HepG2 (cell line): ENCODE results near the gene TMUB1. TPM values are rescaled to one million over a fixed set of nuclear protein-coding genes. Genes with fewer than 3 reads are reported as not detected.

ENCODE experiments used
- CENPX ChIP-seq: sonication (generic); formaldehyde crosslinking; IDR thresholded peaks from 2 replicates; pipeline ENCODE4 v1.9.0; 2021; ENCODE audit warnings: mild to moderate bottlenecking, missing genetic modification reagents, moderate library complexity
- CREB1 ChIP-seq, 2 experiments: fragments of 450-650 bp in 1 of 2; IDR thresholded peaks; 2 replicates each; pipeline ENCODE4 v1.6.1; 2016 to 2017; ENCODE audit warnings: control low read depth in 1 of 2, mild to moderate bottlenecking in 1 of 2, missing compliant biosample characterization in 1 of 2, missing genetic modification characterization in 1 of 2
- HOXA7 ChIP-seq: sonication (generic); formaldehyde crosslinking; IDR thresholded peaks from 2 replicates; pipeline ENCODE4 v1.8.1; 2022; ENCODE audit warnings: mild to moderate bottlenecking, missing genetic modification reagents, moderate library complexity
- LRRFIP1 ChIP-seq: sonication (generic); formaldehyde crosslinking; conservative IDR thresholded peaks from 2 replicates; pipeline ENCODE4 v1.4.0; 2020; ENCODE audit warnings: missing genetic modification reagents
- MYPOP ChIP-seq: sonication (generic); formaldehyde crosslinking; IDR thresholded peaks from 2 replicates; pipeline ENCODE4 v1.8.1; 2023; ENCODE audit warnings: mild to moderate bottlenecking, moderate library complexity, missing genetic modification reagents
- PHF8 ChIP-seq: sonication (generic); formaldehyde crosslinking; IDR thresholded peaks from 2 replicates; pipeline ENCODE4 v1.5.0; 2020; ENCODE audit warnings: missing genetic modification reagents
- POGK ChIP-seq: sonication (generic); formaldehyde crosslinking; conservative IDR thresholded peaks from 2 replicates; pipeline ENCODE4 v1.8.0; 2022; ENCODE audit warnings: mild to moderate bottlenecking, moderate library complexity, missing genetic modification reagents
- POGZ ChIP-seq: sonication (generic); formaldehyde crosslinking; IDR thresholded peaks from 2 replicates; pipeline ENCODE4 v1.4.0; 2020; ENCODE audit warnings: mild to moderate bottlenecking, missing genetic modification reagents
- RFX1 ChIP-seq: fragments of 450-650 bp; IDR thresholded peaks from 2 replicates; pipeline ENCODE4 v1.6.1; 2017
- TOPORS ChIP-seq: sonication (generic); formaldehyde crosslinking; IDR thresholded peaks from 2 replicates; pipeline ENCODE4 v1.8.0; 2023; ENCODE audit warnings: mild to moderate bottlenecking, missing genetic modification reagents
- ZNF124 ChIP-seq: sonication (generic); formaldehyde crosslinking; IDR thresholded peaks from 2 replicates; pipeline ENCODE4 v1.4.0; 2020; ENCODE audit warnings: missing genetic modification reagents
- ZNF142 ChIP-seq: sonication (generic); formaldehyde crosslinking; IDR thresholded peaks from 2 replicates; pipeline ENCODE4 v1.4.0; 2020; ENCODE audit warnings: missing genetic modification reagents
- ZNF24 ChIP-seq: fragments of 450-650 bp; IDR thresholded peaks from 2 replicates; pipeline ENCODE4 v1.6.1; 2017; ENCODE audit warnings: antibody characterized with exemption, mild to moderate bottlenecking
- ZNF282 ChIP-seq: fragments of 450-650 bp; IDR thresholded peaks from 2 replicates; pipeline ENCODE4 v1.6.1; 2018; ENCODE audit not compliant: partially characterized antibody
- ZNF292 ChIP-seq: sonication (generic); formaldehyde crosslinking; IDR thresholded peaks from 2 replicates; pipeline ENCODE4 v1.8.1; 2022; ENCODE audit warnings: mild to moderate bottlenecking, low read depth, missing genetic modification reagents, borderline replicate concordance
- ZNF501 ChIP-seq: sonication (generic); formaldehyde crosslinking; IDR thresholded peaks from 2 replicates; pipeline ENCODE4 v1.5.1; 2020; ENCODE audit warnings: mild to moderate bottlenecking, moderate library complexity, missing genetic modification reagents
- ZNF75D ChIP-seq: sonication (generic); formaldehyde crosslinking; IDR thresholded peaks from 2 replicates; pipeline ENCODE4 v1.8.1; 2023; ENCODE audit warnings: missing genetic modification reagents, mild to moderate bottlenecking, borderline replicate concordance
- polyA plus RNA-seq, 8 experiments: library from polyadenylated mRNA; depleted of rRNA in 3 of 8; stranded (reverse) in 7 of 8; unstranded in 1 of 8; fragments of >200 nt; fragmentation: Illumina TruSeq in 4 of 8; extraction: Trizol in 4 of 8; gene quantifications; 2 replicates each; pipeline versions ENCODE4 v1.2.1 to v1.2.3, GENCODE V29; 2011 to 2016; ENCODE audit warnings: low read depth in 4 of 8, missing spikeins in 1 of 8, mixed read lengths in 1 of 8; ENCODE audit not compliant: insufficient read depth in 1 of 8
- total RNA-seq, 5 experiments: library from RNA; depleted of rRNA; stranded (reverse); fragments of >200 nt; fragmentation: Illumina TruSeq; extraction: Trizol; gene quantifications; 2 replicates each; pipeline ENCODE4 v1.2.3, GENCODE V29; 2016; ENCODE audit warnings: low read depth in 1 of 5

Gene TMUB1
- total and polyA plus RNA-seq, 2 of the 13 experiments (the other 11 are each of a cell fraction or from before 2014, with no cell fraction given), result 44.8 to 51.6 TPM

- TF ChIP-seq ZNF24, result no peak
- peak; percentile 80 for TF ChIP-seq POGK
- TF ChIP-seq RFX1, result no peak
- TF ChIP-seq ZNF282, result no peak
- no peak for TF ChIP-seq CENPX
- 0 out of 2 replicates have a peak, but pooled peaks have one; percentile 18 for TF ChIP-seq ZNF501
- TF ChIP-seq PHF8 (CRISPR knock-in tag), result peak; percentile 73; the same call in 1 of the 2 replicates
- TF ChIP-seq ZNF124 (CRISPR knock-in tag), result no peak
- TF ChIP-seq POGZ (CRISPR knock-in tag), result no peak
- TF ChIP-seq TOPORS, result peak; percentile 32; the same call in 1 of the 2 replicates
- TF ChIP-seq ZNF142 (CRISPR knock-in tag), result peak; percentile 45; the same call in 1 of the 2 replicates
- TF ChIP-seq HOXA7 (CRISPR knock-in tag), result no peak
- TF ChIP-seq ZNF75D (CRISPR knock-in tag), result no peak
- peak; percentile 68; the same call in 1 of the 2 replicates for TF ChIP-seq MYPOP
- TF ChIP-seq CREB1 (IDR thresholded peaks at IDR 0.05), result peak; percentile 71
- peak; percentile 90 for TF ChIP-seq CREB1 (CRISPR knock-in tag; IDR thresholded peaks at IDR 0.05)
- TF ChIP-seq LRRFIP1 (CRISPR knock-in tag), result no peak
- no peak for TF ChIP-seq ZNF292 (CRISPR knock-in tag)
Measured at GRCh38 chr7:151057989-151058780, 25.1 kb downstream of the TMUB1 start (continued).
